ENCODE data around the gene TOP2B.

Gene TOP2B

DNA sequence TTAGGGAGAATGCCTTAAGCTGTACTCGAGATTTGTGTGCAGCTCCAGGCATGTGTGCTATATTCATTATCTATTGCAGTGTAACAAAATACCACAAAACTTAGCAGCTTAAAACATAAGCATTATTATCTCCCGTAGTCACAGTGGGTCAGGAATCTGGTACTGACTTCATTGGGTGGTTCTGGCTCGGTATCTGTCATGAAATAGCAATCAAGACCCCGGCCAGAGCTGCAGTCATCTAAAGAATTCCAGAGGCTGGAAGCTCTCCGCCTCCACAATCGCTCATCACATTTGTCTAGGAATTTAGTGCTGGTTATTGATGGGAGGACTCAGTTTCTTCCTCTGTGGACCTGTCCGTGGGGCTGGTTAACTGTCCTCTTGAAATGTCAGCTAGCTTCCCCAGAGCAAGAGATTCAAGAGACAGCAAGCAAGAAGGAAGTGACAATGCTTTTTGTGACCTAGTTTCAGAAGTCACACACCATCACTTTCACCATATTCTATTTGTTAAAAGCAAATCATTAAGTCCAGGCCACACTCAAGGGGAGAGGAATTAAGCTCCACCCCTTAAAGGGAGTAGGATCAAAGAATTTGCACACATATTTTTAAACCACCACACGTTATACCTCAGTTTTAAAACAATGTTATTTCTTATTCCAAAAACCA lies 76.1 kb downstream of the TOP2B start:
- Histone ChIP-seq H3K27ac (no peak overlapping the region), H3K4me3 (no peak overlapping the region)
- TF ChIP-seq, protein P1, sequence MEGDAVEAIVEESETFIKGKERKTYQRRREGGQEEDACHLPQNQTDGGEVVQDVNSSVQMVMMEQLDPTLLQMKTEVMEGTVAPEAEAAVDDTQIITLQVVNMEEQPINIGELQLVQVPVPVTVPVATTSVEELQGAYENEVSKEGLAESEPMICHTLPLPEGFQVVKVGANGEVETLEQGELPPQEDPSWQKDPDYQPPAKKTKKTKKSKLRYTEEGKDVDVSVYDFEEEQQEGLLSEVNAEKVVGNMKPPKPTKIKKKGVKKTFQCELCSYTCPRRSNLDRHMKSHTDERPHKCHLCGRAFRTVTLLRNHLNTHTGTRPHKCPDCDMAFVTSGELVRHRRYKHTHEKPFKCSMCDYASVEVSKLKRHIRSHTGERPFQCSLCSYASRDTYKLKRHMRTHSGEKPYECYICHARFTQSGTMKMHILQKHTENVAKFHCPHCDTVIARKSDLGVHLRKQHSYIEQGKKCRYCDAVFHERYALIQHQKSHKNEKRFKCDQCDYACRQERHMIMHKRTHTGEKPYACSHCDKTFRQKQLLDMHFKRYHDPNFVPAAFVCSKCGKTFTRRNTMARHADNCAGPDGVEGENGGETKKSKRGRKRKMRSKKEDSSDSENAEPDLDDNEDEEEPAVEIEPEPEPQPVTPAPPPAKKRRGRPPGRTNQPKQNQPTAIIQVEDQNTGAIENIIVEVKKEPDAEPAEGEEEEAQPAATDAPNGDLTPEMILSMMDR (IDR thresholded peaks at IDR 0.05), result no peak
- no peak for DNase-seq (ENCODE audit: low spot score)

DNA sequence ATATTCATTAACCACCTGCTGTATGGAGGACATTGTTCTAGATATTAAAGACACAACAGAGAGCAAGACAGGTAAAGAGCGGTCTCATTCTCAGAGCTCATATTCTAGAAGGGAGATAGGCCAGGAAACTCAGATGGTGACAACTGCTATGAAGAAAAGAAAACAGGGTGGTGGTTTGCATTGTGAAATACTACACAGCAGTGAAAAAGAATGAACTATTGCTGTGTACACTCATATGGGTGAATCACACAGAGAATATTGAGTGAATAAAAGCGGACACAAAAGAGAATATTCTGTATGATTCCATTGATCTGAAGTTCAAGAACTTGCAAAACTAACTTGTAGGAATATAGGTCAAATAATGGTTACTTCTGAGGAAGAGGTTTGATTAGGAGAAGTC lies 76.7 kb downstream of the TOP2B start:
- TF ChIP-seq, protein P1 (IDR thresholded peaks at IDR 0.05), result no peak
- no peak overlapping the region for H3K27ac ChIP-seq
- H3K4me3 ChIP-seq, result no peak overlapping the region

DNA sequence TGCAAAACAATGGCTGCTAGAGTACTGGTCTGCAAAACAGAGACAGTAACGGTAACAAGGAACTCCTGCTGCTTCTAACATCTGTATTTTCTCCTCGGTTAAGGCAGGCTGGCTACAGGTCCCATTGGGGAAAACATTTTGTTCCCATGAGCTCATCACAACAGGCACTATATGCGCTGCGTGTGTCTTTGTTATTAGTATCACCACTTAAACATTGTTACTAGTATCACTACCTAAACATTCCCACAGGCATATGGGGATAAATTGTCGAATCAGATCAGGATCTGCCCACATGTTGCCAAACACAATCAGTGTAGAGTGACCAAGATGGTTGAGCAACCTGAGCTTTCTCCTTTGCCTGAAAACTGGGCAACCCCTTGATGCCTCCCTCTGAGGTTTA lies 77.2 kb downstream of the TOP2B start:
- no peak overlapping the region for H3K27ac ChIP-seq
- TF ChIP-seq, protein P1 (IDR thresholded peaks at IDR 0.05), result no peak
- no peak for DNase-seq (ENCODE audit: low spot score)
- H3K4me3 ChIP-seq, result no peak overlapping the region

More for the DNA sequence above, 76.7 kb downstream of the TOP2B start:
- DNase-seq (ENCODE audit: low spot score), result no peak

DNA sequence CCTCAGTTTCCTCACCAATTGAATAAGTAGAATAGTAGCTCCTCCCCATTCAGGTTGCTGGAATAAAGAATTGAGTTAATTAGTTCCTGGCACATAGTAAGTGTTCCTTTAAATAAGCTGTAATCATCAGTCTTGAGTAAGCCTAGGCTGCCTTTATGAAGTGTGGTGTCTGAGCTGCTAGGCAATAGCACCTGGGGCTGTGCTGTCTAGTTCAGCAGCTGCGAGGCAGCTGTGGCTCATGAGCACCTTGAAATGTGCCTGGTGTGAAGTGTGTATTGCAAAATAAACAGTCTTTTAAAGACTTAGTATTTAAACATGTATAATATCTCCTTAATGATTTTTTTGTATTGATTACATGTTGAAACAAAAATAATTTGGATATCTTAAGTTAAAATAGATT lies 77.6 kb downstream of the TOP2B start:
- Histone ChIP-seq H3K27ac (no peak overlapping the region), H3K4me3 (no peak overlapping the region)
- DNase-seq (ENCODE audit: low spot score), result no peak
- TF ChIP-seq, protein P1 (IDR thresholded peaks at IDR 0.05), result no peak

DNA sequence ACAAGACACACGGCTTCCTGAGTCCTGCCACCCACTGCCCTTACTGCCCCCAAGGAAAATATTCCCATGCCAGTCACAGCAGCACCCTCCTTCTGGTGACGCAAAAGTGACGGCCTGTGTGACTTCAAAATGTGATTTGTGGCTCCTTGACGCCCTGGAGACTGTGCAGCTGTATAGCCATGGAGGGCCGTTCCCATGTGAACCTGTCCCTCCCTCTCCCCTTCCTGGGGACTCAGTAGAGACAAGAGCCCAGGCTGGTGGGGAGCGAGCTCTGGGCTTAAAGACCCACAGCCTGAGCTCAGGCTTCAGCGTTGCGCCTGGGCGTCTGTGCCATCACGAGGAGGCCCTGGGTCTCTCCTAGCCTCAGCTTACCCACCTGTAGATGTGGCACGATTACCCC lies 78.2 kb downstream of the TOP2B start:
- TF ChIP-seq, protein P1 (IDR thresholded peaks at IDR 0.05), result no peak
- Histone ChIP-seq H3K4me3 (no peak overlapping the region), H3K27ac (no peak overlapping the region)
- DNase-seq (ENCODE audit: low spot score), result no peak

DNA sequence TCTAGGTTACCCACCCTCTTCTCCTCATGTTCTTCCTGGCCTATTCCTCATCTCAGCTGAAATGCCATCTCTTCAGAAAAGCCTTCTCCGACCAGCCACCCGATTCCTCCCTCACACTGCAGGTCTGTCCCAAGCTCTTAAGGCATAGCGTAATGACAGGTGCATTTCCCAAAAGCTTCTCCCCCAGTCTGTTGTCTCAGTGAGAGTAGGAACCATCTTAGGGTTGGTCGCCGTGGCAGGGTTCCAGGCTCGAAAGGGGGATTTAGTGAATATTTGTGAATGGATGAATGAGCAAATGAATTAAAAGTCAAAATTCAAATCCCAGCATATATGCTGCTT lies 78.6 kb downstream of the TOP2B start:
- TF ChIP-seq, protein P1 (IDR thresholded peaks at IDR 0.05), result no peak
- no peak overlapping the region for H3K27ac ChIP-seq
- H3K4me3 ChIP-seq, result no peak overlapping the region
- no peak for DNase-seq (ENCODE audit: low spot score)

DNA sequence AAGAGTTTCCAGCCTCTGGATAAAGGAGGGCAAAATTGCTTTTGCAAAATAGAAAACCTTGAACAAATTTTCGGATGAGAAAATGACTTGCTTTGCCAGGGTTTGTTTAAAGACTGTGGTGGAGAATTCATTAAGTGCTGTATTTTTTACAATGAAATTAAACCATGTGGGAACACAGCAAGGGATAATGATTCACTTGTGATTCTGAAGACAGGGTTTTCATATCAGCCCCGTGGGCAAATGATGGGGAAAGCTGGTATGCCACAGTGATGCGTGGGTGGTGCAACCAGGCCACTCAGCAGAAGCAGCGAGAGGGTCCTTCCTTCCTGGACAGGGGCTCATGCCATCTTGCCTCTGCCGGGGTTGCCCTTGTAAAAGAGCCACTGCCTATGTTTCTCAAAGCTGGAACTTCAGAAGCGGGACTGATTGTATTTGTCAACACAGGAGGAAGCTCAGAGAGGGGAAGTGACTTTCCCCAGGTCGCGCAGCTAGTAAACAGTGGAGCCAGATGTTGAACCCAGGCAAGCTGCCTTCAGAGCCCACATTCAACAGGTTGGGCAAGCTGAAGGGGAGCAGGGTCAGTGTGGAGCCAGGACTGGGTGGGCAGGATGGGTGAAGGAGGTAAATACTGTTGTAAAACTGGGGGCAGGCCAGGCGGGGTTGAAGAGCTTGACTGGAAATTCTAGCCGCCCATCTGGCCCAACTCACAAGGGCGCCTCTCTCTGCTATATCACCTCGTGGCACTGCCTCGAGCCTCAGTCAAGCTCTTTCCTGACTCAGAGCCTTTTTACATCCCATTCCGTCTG lies 79.1 kb downstream of the TOP2B start:
- no peak for DNase-seq (ENCODE audit: low spot score)
- no peak overlapping the region for H3K27ac ChIP-seq
- TF ChIP-seq, protein P1 (IDR thresholded peaks at IDR 0.05), result no peak
- H3K4me3 ChIP-seq, result no peak overlapping the region

Measured in coronary artery (tissue), 2 donors.